Psoas muscle (tissue), 8 donors: Measurements from ENCODE around the gene CDC37L1. TPM values are rescaled to one million over a fixed set of nuclear protein-coding genes. Genes with fewer than 3 reads are reported as not detected.
A peak's percentile ranks its signal among the peaks of the same experiment; 100 is the strongest.

ENCODE experiments used
- ATAC-seq, 4 donors: fragments of 200-7000 bp; cut with Tn5 transposase; one replicate each; pipeline ENCODE4 v1.9.1; 2020; ENCODE audit warnings: moderate library complexity in 3 of 4, mild to moderate bottlenecking in 2 of 4
- DNase-seq, 2 donors: peaks; one replicate each; pipeline ENCODE4 v3.0.0-alpha.2; 2020
- H3K27ac ChIP-seq: fragments of 200-600 bp; one replicate; pipeline ENCODE4 v1.8.0; 2022
- H3K27me3 ChIP-seq, 3 donors: fragments of 200-600 bp in 1 of 3; one replicate each; pipeline versions ENCODE4 v1.6.1 to v1.8.0; 2013 to 2022; ENCODE audit warnings: low read length in 2 of 3, mild to moderate bottlenecking in 2 of 3, moderate library complexity in 1 of 3; ENCODE audit not compliant: insufficient read depth in 3 of 3
- H3K36me3 ChIP-seq, 2 donors: fragments of 200-600 bp in 1 of 2; one replicate each; pipeline versions ENCODE4 v1.6.1 to v1.8.0; 2013 to 2022; ENCODE audit warnings: low read depth in 1 of 2, mild to moderate bottlenecking in 1 of 2, moderate library complexity in 1 of 2; ENCODE audit not compliant: insufficient read depth in 1 of 2
- H3K4me1 ChIP-seq: fragments of 200-600 bp; one replicate; pipeline ENCODE4 v1.8.0; 2022
- H3K4me3 ChIP-seq: fragments of 200-600 bp; one replicate; pipeline ENCODE4 v1.8.0; 2022; ENCODE audit warnings: mild to moderate bottlenecking
- H3K9me3 ChIP-seq: fragments of 200-600 bp; one replicate; pipeline ENCODE4 v1.8.0; 2022
- CTCF ChIP-seq: fragments of 200-600 bp; IDR thresholded peaks from one replicate; pipeline ENCODE4 v1.8.0; 2022; ENCODE audit warnings: antibody characterized with exemption
- WGBS, 3 donors: extraction: QIAGEN DNeasy Blood & Tissue Kit; methylation state at CpG; one replicate each; pipeline versions ENCODE4 v1.1.6 to v1.1.7; 2013; 5-methylcytosine and 5-hydroxymethylcytosine counted together
- intact Hi-C, 2 donors: fragments of 100-400 bp; cut with DNase I; formaldehyde crosslinking; loops; one replicate each; pipeline versions ENCODE4 v1.11.0 to v1.14.2; 2022
- polyA plus RNA-seq, 3 donors: library from polyadenylated mRNA; stranded (reverse); fragments of 200-250 nt; gene quantifications; one replicate each; pipeline ENCODE4 v1.2.3, GENCODE V29; 2013
- total RNA-seq, 4 donors: library from RNA; stranded (reverse); fragmentation: NEBNext Ultra II Directional in 2 of 4; extraction: Animal tissue kit (Norgen Biotek cat#: 25700) in 2 of 4; gene quantifications; one replicate each; pipeline versions ENCODE4 v1.2.1 to v1.2.4, GENCODE V29; 2021 to 2023
- donor health status: healthy with polysubstance abuse.
- donor health status: DM: no; HTN: no; CAD: no; lungs with moderate emphysema.
- donor health status: Bipolar disorder and iron deficiency.
- donor health status: healthy.
- donor health status: DM: yes; HTN: yes; CAD: no.
- donor health status: DM: no; HTN: no; CAD: no.
- donor health status: DM: no; HTN: no; CAD: no.
- donor health status: DM: yes; HTN: yes; CAD: no.

CDC37L1 gene
- total and polyA plus RNA-seq, 7 donors = 46.7 to 184 (median 87.8) TPM

DNA sequence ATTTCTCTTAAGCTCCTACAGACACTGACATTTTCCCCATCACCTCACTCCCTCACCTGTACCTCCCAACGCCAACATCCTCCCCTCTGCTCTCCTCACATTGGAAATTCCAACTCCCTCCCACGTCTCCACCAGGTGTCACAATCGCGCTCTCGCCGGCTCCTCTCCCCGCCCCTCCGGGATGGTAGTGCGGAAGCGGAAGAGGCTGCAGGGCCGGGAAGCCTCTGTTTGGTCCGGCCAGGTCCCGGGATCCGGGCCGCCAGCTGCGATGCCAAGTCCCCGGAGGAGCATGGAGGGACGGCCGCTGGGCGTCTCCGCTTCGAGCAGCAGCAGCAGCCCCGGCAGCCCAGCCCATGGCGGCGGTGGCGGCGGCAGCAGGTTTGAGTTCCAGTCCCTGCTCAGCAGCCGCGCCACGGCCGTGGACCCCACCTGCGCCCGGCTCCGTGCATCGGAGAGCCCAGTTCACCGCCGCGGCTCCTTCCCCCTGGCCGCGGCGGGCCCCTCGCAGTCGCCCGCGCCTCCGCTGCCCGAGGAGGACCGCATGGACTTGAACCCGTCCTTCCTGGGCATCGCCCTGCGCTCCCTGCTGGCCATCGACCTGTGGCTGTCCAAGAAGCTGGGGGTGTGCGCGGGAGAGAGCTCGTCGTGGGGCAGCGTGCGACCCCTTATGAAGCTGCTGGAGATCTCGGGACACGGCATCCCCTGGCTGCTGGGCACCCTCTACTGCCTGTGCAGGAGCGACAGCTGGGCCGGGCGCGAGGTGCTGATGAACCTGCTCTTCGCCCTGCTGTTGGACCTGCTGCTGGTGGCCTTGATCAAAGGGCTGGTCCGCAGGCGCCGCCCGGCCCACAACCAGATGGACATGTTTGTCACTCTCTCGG lies 17.0 kb upstream of the CDC37L1 start, which contains the start of gene PLPP6:
TSS of gene PLPP6 (plus strand) at position 187 of the 881 bp plus-strand sequence. CDS start at position 269, 82 bp downstream.
- no peaks in the 10 kb centered on the region for H3K27me3 ChIP-seq
- peak within 1 kb of the TSS; percentile 60 for H3K27ac ChIP-seq
- H3K4me3 ChIP-seq = peak within 1 kb of the TSS; percentile 69
- intact Hi-C loops = loop anchor here in 1 of 2 donors (10.0 kb wide), 2 partner anchors 322 to 962 kb away; partner anchors contain the start of genes JAK2 and RIC1
- no peaks in the 10 kb centered on the region for H3K9me3 ChIP-seq
- peak; percentile 50 for TF ChIP-seq CTCF
- H3K4me1 ChIP-seq = peaks cover 24% of the 10 kb centered on the region
- H3K36me3 ChIP-seq = no peaks in the 10 kb centered on the region
- WGBS, 3 donors = 2 to 5% (median 4%) methylated on average over 50 to 70 of the region's 70 CpGs
- peak; percentile 87 to 94 for DNase-seq
- ATAC-seq = peak; percentile 96 to 98 (median 97)

GRCh38 chr9:4662989-4663792 lies 16.2 kb upstream of the CDC37L1 start:
- intact Hi-C loops = loop anchor here in 1 of 2 donors (10.0 kb wide), 2 partner anchors 322 to 962 kb away; partner anchors contain the start of genes JAK2 and RIC1
- Histone ChIP-seq H3K27me3 (no peaks in the 10 kb centered on the region), H3K4me3 (peak overlapping the region; percentile 69), H3K27ac (peak overlapping the region; percentile 60), H3K36me3 (no peaks in the 10 kb centered on the region), H3K4me1 (peaks cover 24% of the 10 kb centered on the region), H3K9me3 (no peaks in the 10 kb centered on the region)
- no peak for DNase-seq
- WGBS, 3 donors = 57 to 69% (median 62%) methylated on average over 13 of the region's 13 CpGs
- peak in 1 of 4 donors; percentile 4 for ATAC-seq
- no peak for TF ChIP-seq CTCF

- no peak for DNase-seq
- H3K4me3 ChIP-seq = no peak overlapping the region
- no peaks in the 10 kb centered on the region for H3K36me3 ChIP-seq
- peaks cover 24% of the 10 kb centered on the region for H3K4me1 ChIP-seq
- intact Hi-C loops = loop anchor here in 1 of 2 donors (10.0 kb wide), 2 partner anchors 321 to 961 kb away; partner anchors contain the start of genes JAK2 and RIC1
- TF ChIP-seq CTCF = no peak
- no peak overlapping the region for H3K27ac ChIP-seq
- WGBS, 3 donors = 90 to 94% (median 92%) methylated on average over 3 of the region's 3 CpGs
- H3K27me3 ChIP-seq = no peaks in the 10 kb centered on the region
- no peaks in the 10 kb centered on the region for H3K9me3 ChIP-seq
- ATAC-seq = no peak
These were observed 15.4 kb upstream of the CDC37L1 start for GRCh38 chr9:4663956-4664355.

DNA sequence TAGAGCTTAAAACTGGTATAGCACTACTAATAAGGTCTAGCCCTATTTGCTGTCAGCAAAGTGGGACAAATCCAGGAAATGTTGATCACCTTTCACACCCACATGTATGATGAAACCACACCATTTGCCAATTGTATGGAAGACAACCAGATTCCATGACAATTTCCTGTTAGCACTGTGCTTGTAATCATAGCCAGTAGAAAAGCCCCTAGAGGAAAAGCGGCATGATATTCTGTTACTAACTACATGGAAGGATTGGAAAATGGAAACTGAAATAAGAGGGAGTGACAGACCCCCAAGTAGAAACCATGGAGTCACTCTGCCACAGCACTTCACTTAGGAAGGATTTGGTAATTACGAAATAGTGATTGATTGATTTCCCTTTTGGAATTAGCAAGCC lies 14.0 kb upstream of the CDC37L1 start:
- Histone ChIP-seq H3K36me3 (no peaks in the 10 kb centered on the region), H3K9me3 (no peaks in the 10 kb centered on the region), H3K27me3 (no peaks in the 10 kb centered on the region), H3K27ac (no peak overlapping the region), H3K4me1 (peaks cover 24% of the 10 kb centered on the region), H3K4me3 (peak overlapping the region; percentile 63)
- 72 to 82% (median 77%) methylated on average over 2 of the region's 2 CpGs for WGBS, 3 donors
- DNase-seq (no peak), ATAC-seq (no peak)
- TF ChIP-seq CTCF = no peak
- intact Hi-C loops = loop anchor here in 1 of 2 donors (5.0 to 10.0 kb wide), 3 partner anchors 77 to 959 kb away; partner anchors contain the start of genes AK3, JAK2 and RIC1
